GM19023 (cell line): ENCODE measurements around the gene TMOD3.
"Not testable (repeated sequence)": the region's sequence is repeated elsewhere in the genome, so short reads cannot be mapped to it uniquely, and the experiment has no call there.

ENCODE experiments used
- ATAC-seq: cut with Tn5 transposase; IDR thresholded peaks from one replicate; pipeline ENCODE4 v1.9.1; 2021; ENCODE audit warnings: mild to moderate bottlenecking, moderate library complexity; ENCODE audit not compliant: unreplicated experiment

Gene TMOD3

DNA sequence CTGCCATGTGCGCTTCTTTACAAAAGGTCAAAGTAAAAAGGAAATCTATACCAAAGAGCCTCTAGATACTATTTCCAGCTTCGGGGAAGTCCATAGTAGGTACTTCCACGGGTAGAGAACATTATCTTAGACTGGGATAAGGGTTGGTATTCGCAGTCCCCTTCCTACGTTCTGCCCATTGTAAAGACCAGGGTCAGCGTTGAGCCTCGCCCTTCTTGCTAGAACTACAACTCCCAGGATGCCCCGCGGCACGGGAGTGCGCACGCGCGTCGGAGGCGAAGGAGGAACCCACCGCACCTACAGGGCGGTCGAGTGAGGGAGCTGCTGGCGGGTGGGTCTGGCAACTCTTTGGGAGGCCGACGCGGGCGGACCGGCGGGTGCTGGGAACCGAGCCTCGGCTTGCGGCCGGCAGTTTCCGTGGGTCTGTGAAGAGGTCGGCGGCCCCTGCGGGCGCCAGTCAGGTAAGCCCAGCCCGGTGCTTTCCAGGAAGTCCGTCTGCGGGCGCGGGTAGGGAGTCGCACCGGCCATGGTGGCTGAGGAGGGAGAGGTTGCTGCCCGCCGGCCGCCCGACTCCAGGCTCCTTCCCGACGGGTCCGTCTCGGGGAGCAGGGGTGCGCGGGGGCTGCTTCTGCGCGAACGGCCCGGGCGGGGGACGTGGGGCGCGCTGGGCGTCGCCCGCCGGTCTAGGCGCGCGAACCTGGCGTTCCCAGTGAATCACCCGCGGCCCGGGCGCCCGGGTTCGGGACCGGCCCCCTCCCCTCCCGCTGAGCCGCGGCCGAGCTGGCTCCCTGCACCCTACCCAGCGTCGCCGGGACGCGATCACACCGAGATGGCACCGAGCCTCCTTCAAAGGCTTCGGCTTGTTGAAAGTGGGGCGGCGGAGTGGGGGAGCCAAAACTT is at the start of gene TMOD3:
Gene TMOD3 (plus strand): TSS at position 278 of the 900 bp plus-strand sequence. CDS start 33,232 bp downstream, outside the sequence.
- ATAC-seq: peak; percentile 89

DNA sequence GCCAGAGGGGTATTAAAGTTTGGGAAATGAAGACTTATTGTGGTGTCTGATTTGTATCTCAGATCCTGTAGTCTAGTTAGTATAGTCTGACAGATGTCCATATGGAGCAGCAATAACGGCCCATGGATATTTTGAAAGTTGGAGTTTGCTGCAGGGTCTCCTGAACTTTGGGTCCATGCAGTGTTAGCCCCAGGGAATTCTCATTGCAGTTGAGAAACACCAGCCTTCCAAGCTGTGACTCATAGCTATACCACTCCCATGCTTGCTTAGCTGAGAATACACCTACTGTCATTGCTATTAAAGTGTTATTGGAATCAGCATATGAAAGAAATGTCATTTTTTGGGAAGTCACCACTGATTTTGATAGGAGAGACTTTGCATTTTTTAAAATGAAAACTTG is 48.8 kb upstream of the TMOD3 start:
- no peak for ATAC-seq

DNA sequence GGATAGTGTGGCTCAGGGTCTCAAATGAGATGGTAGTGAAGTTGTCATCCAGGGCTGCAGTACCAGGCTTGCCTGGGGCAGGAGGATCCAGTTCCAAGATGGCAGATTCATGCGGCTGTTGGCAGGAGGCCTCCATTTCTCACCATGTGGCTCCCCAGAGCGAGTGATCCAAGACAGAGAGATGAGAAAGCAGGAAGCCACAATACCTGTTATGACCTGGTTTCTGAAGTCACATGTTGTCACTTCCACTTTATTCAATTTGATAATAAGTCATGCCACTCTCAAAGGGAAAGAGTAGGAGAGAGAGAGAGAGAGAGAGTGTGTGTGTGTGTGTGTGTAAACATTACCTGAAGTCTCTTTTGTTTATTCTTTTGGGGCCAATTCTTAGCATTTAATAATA is 47.9 kb upstream of the TMOD3 start:
- ATAC-seq: no peak

DNA sequence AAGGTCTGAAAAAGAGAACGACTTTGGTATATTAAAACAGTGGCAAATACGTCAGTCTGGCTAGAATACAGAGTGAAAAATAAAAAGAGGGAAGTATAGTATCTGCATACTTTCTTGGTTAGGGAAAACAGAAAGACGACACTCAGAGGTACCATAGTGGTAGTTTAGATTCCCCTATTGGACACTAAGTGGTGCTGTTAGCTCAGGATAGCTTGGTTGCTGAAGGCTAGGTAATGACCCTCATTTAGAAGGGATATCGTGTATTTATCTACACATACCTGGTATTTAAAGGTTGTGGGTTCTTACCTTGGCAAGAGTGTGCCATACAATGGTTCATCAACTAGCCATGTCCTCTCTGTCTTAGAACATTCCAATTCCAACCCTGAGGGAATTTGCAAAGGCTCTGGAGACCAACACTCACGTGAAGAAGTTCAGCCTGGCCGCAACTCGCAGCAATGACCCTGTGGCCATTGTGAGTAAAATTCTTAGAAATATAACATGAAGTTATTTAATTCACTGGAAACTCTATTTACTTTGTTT is 47.0 kb upstream of the TMOD3 start:
- no peak for ATAC-seq

DNA sequence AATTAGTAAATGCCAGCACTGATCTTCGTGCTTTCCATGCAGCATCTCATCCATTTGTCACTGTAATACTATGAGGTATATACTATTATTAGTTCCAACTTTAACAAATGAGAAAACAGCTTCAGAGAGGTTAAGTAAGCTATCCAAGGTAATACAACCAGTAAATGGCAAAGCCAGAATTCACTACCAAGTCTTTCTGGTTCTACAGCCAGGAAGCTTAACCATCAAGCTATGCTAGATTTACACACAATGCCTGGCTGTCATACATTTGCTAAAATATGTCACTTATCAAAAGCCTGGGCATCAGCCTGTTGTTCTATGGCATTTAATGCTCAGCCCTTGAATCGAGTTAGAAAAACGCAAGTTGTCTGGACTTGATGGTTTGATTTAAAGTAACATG is 45.5 kb upstream of the TMOD3 start:
- ATAC-seq: no peak

DNA sequence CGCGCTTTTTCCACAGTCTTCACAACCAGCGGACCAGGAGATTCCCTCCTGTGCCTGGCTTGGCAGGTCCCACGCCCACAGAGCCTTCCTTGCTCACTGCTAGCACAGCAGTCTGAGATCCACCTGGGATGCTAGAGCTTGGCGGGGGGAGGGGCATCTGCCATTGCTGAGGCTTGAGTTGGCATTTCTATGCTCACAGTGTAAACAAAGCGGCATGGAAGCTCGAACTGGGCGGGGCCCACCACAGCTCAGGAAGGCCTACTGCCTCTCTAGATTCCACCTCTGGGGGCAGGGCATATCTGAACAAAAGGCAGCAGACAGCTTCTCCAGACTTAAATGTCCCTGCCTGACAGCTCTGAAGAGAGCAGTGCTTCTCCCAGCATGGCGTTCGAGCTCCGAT is 42.3 kb upstream of the TMOD3 start:
- not testable (repeated sequence) for ATAC-seq

DNA sequence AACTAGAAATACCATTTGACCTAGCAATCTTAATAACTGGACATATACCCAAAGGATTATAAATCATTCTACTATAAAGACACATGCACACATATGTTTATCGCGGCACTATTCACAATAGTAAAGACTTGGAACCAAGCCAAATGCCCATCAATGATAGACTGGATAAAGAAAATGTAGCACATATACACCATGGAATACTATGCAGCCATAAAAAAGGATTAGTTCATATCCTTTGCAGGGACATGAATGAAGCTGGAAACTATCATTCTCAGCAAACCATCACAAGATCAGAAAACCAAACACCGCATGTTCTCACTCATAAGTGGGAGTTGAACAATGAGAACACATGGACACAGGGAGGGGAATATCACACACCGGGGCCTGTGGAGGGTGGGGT is 37.0 kb upstream of the TMOD3 start:
- not testable (repeated sequence) for ATAC-seq

DNA sequence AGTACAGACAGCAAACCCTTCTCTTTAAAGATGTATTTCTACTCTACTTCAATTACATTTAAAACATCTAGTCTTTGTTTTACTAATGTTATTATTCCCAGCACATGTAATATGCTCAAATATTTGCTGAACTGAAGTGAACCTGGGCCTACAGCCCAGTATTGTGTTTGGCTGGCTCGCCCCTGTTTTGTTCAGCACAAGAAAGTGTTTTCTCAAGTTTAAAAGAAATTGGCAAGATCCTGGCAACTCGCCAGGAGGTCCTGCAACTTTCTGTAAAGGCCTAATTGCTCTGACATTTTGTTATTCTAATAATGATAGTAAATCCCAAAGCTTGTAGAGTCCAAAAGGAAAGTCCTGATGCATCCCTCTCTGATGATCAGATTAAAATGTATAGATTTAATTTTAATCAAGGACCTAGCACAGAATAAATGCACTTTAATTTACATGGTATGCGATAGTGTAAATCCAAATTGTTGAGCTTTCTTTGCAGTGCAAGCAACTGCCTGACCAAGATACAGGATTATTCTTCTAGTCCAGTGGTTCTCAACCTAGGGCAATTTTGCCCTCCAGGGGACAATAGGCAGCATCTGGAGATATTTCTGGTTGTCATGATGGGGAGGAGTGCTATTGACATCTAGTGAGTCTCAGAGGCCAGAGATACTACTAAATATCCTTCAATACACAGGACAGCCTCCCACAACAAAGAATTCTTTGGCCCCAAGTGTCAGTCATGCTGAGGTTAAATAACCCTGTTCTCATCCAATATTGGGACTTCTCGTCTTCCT is 35.7 kb upstream of the TMOD3 start:
- no peak for ATAC-seq

DNA sequence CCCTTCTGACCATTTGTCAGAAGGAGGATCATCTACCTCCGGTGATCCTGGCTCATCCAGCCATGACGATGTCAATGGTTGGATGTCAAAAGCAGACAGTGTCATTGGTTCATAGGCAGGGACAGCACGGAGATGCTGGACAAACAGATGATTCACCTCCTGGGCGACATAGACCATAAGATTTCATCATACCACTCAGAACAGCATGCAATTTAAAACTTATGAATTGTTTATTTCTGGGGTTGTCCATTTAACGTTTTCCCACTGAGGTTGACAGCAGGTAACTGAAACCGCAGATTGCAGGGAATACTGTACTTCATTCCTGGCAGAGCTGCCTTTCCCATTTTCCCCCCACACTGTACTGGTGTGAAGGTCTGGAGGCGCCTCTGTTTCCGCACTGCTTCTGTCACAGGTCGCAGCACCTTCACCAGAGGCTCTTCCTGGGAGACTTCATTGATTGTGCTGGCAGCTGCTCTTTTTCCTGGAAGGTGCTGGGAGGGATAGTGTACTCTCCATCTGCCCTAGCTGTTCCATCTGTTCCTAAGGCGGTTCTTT is 32.5 kb upstream of the TMOD3 start:
- no peak for ATAC-seq

DNA sequence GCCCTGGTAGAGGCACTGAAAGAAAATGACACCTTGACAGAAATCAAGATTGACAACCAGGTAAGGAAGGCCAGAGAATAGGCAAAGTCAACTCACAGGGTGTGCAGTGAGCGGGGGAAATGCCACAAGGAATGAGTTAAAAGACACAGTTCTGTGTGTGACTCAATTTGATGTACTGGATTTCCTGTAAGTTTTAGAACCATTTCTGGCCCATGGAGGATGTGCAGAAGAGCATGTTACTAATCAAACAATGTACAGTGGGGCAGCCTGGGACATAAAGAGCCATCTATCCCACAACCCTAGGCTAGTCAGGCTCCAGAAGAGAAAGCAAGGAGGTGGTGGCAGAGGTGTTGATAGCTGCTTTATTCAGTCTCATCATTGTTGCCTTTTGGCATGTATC is 31.2 kb upstream of the TMOD3 start:
- ATAC-seq: no peak

DNA sequence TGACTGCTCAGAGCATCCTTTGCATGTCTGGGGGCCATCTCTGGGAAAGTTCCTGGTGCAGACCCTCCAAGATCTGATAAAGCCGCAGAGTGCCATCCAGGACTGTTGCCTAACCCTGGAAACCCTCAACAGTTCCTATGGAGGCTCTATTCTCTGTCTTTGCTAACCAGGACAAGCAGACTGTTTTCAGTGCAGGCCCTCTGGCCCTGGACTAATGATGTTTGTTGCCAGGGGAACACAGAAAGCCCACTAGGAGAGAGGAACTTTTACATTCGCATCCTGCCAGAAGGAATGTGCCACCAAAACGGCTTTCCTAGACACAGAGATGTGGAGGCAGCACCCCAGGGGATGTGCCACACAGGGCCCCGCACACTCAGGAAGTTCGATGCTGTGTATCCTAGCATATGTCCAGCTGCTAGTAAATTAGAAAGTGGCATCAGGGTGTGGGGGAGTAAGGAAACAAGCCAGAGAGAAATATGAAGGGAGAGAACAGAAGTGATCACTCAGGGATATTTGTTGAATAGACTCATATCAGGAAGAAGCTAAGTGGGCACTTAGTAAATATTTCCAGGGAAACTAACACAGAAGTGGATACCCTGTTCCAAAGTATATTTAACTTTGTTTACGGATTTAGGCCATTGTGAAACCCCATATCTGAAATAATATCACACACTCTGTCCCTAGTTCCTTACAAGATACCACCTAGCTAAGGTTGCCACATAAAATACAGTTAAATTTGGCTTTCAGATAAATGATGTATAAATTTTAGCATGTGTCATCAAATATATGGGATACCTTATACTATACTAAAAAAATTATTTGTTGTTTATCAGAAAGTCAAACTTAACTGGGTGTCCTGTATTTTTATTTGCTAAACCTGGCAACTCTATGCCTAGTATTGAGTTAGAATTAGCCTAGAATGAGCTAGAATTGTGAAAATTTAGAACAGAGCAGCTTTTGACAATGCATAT is 29.9 kb upstream of the TMOD3 start:
- no peak for ATAC-seq

DNA sequence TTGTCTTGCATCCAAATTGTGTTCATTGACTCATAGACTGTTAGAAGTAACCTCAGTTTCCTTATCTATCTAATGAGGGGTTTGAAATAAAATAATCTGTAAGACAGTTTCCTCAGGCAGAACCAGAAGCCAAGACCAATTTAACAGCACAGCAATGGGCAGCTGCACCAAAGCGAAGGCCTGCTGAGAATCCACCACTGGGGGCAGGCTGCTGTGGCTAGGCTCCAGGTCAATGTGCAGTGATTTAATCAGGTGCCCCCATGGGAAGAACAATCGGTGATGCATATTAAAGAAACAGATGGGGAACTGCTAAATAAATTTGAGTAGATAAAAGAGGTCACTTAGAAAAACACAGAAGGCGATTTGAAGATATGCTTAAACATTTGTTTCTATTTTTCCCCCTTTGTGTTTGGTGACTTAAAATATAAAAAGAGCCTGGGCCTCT is 28.0 kb upstream of the TMOD3 start:
- no peak for ATAC-seq

DNA sequence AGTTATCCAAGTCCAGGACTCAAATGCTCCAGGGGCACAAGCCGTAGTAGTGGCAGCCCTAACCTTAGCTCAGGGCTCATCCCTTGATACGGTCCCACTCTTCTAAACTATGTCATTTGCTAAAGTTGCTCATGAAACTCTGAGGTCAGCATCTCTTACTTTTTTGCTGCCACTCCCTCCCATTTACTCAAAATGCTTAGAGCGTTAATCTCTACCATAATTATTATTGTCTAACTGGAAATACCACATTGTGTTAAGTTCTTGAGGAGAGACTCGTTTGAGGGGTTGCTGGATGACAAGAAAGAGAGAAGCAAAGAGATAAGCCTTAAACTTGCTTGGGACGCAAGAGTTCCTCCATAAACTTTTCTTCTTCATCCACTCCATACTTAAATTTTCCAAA is 26.9 kb upstream of the TMOD3 start:
- no peak for ATAC-seq

DNA sequence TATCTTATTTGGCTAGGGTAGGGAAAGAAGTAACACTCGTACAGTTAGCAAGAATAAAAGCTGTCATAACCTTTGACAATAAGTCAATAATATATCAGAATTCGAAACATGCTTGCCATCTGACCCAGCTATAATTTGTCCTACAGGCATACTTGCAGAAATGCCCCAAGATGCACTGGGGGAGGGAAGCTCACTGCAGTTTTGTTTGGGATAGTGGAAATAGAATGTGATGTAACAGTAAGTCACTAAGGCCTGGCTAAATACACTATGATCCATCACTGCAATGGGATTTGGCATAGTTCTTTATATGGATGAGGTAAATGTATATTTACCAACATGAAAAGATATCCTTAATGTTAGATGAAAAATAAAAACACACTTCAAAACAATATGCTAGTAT is 25.5 kb upstream of the TMOD3 start:
- no peak for ATAC-seq

DNA sequence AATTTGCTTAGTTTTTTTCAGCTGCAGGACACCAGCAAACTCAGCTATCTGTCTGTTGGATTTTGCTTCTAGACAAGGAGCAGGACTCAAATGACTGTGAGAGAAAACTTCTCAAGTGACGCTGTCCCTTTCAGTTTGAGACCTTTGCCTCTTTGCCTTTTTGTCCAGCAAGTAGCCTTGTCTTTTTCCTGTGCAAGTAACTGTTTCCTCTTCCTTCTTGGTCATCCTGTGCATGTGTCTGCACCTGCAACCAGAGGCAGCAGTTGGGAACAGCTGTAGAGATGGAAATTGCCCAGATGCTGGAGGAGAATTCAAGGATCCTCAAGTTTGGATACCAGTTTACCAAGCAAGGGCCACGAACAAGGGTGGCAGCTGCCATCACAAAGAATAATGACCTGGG is 23.3 kb upstream of the TMOD3 start:
- ATAC-seq: no peak

DNA sequence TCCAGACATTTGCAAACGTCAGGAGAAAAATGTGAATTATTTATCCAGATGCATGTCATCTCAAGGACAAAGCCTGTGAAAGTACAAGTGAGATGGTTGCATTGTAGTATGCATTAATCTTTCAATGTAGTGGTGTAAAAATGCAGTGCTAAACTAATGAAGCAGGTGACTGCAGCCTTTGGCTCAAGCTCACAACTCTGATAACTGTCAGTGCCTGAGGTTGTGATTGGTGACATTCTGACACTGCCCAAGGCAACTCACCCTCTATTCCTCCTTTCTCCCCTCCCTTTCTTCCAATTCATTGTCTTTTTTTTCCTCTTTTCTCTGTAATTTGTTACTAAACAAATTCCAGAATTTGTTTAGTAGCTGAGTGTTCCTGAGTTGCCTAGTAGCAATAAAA is 20.0 kb upstream of the TMOD3 start:
- no peak for ATAC-seq

DNA sequence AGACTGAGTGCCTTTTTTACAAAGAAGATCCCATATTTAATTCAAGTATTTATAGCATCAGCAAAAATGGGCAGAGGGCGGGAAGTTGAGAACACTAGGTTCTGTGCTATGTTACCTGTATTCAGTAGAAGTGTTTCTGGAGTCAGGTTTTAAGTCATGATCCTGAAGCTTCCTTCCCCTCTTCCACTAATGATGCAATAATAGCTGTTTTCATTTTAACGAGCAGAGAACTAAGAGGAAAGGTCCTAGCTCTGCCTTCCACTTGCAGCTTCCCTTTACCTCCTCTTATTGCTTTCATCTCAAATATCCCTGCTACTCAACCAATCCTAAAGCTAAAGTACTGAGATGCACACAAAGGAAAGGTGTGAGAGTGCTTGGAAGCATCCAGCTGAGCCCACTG is 16.9 kb upstream of the TMOD3 start:
- ATAC-seq: no peak

DNA sequence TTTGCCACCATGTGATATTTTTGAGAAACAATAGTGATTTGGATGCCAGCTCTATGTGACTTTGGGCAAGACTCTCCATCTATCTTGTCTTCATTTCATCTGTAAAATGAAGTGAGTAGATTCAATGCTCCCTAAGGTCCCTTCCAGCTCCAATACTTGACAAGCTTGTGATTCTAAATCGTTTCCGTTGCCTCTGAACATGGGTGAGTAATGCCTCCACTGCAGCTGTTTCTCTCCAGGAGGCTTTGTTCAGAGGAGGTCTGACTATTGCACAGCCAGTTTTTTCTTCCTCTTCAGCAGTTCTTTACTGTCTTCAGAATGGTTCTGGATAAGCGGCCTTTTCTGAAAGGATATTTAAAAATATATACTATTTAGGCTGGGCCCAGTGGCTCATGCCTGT is 14.8 kb upstream of the TMOD3 start:
- ATAC-seq: no peak

DNA sequence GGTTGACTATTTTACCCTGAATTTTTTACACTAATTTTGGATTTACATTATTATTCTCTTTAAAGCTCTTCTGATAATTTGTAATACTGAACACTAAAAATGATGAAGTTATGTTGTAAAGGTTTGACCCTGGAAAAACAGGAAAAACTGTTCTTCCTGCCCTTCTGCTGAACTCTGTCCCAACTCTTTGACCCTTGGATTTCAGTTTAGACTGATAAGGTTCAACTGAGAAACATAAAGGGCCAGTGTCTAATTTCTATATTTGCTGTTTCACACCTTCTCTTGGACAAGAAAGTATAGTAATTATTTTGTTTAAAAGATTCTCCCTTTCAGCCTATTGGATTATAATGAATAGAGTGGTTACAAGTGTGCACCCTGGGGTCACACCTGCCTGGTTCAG is 12.8 kb upstream of the TMOD3 start:
- ATAC-seq: no peak

DNA sequence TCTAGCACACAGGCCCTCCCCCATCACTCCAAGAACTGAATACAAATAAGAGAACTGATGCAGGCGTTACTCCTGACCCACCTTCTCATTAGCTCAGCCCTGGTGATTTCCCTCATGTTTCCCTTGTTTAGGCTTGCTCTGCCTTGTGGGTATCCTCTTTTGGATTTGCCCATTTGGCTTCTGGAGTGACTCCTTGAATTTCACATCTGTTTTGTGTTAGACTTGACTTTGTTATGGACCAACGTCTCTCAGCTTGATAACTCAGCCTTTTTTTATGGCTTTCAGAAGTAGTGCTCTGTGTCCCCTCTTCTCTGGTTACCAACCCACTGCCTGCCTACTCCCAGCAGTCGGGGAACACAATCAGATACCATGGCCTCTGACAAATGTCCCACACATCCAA is 11.3 kb upstream of the TMOD3 start:
- ATAC-seq: no peak
